ENCODE results near the gene EIF3I. TPM values are rescaled to one million over a fixed set of nuclear protein-coding genes. Genes with fewer than 3 reads are reported as not detected.
A peak's percentile ranks its signal among the peaks of the same experiment; 100 is the strongest.

The EIF3I gene
- total RNA-seq, 2 experiments from 2014 or later: 328 to 335 TPM

DNA sequence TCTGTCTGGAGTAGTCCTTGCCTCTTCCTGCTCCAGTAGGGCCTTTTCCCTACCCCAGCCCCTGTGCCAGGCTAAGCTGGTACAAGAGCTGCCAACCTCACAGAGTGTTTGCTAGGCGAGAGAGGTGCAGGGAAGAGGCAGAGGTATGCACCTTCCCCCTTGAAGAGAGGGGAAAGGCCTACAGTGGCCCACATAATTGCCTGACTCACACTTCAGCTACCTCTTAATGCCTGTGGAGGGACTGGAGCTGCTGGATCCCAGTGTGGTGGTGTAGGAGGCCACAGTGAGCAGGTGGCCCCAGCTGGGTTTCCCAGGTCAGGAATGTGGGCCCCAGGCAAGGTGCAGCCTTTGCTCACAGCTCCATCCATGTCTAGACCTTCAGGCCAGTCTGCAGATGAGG is 25.1 kb upstream of the EIF3I start:
- ATAC-seq (no peak), DNase-seq (no peak)
- Mint-ChIP-seq H3K4me1 (ENCODE audit: low read depth) (peaks cover 74% of the 10 kb centered on the region), H3K27ac (no peak overlapping the region), H3K36me3 (ENCODE audit: low read depth) (peaks cover 49% of the 10 kb centered on the region), H3K4me3 (no peak overlapping the region), H3K9me3 (no peaks in the 10 kb centered on the region), H3K27me3 (no peaks in the 10 kb centered on the region)
- CTCF ChIA-PET: interaction anchor here (1.0 to 2.6 kb wide), 2 partner anchors 19 to 51 kb away, joined by 4 to 12 read pairs; no protein-coding TSS in a partner anchor
- intact Hi-C loops (cut with micrococcal nuclease): no loop called here
- no peak for TF ChIP-seq CTCF (IDR thresholded peaks at IDR 0.05)
- POLR2A ChIA-PET: interaction anchor here (0.6 to 11.9 kb wide), 12 partner anchors 10 to 463 kb away, joined by 3 to 141 read pairs (median 4); partner anchors contain the start of genes IQCC, LCK and TXLNA

- no peak for TF ChIP-seq CTCF (IDR thresholded peaks at IDR 0.05)
- intact Hi-C loops (cut with micrococcal nuclease): no loop called here
- H3K36me3 Mint-ChIP-seq (ENCODE audit: low read depth): peaks cover 42% of the 10 kb centered on the region
These were observed 24.4 kb upstream of the EIF3I start for GRCh38 chr1:32197837-32198236.

GRCh38 chr1:32198237-32199042 is 23.8 kb upstream of the EIF3I start:
- intact Hi-C loops (cut with micrococcal nuclease): no loop called here
- ChIA-PET POLR2A (interaction anchor here (0.8 to 11.9 kb wide), 8 partner anchors 8 to 163 kb away, joined by 3 to 141 read pairs (median 7); partner anchors contain the start of genes IQCC, LCK and TXLNA), CTCF (interaction anchor here (2.6 kb wide), 1 partner anchor 17 kb away, joined by 12 read pairs; no protein-coding TSS in a partner anchor)
- no peak for TF ChIP-seq CTCF (IDR thresholded peaks at IDR 0.05)
- H3K36me3 Mint-ChIP-seq (ENCODE audit: low read depth): peaks cover 36% of the 10 kb centered on the region
- H3K9me3 Mint-ChIP-seq: no peaks in the 10 kb centered on the region
- H3K4me3 Mint-ChIP-seq: no peak overlapping the region
- H3K4me1 Mint-ChIP-seq (ENCODE audit: low read depth): peaks cover 73% of the 10 kb centered on the region
- peak overlapping the region; percentile 44 for H3K27ac Mint-ChIP-seq
- ATAC-seq (no peak), DNase-seq (no peak)
- no peaks in the 10 kb centered on the region for H3K27me3 Mint-ChIP-seq

More at GRCh38 chr1:32197837-32198236, 24.4 kb upstream of the EIF3I start:
- ATAC-seq (no peak), DNase-seq (no peak)
- CTCF ChIA-PET: interaction anchor here (2.6 kb wide), 1 partner anchor 18 kb away, joined by 12 read pairs; no protein-coding TSS in a partner anchor
- H3K4me1 Mint-ChIP-seq (ENCODE audit: low read depth): peaks cover 79% of the 10 kb centered on the region
- no peaks in the 10 kb centered on the region for H3K27me3 Mint-ChIP-seq
- H3K4me3 Mint-ChIP-seq: no peak overlapping the region
- POLR2A ChIA-PET: interaction anchor here (0.6 to 11.9 kb wide), 12 partner anchors 9 to 462 kb away, joined by 3 to 141 read pairs (median 4); partner anchors contain the start of genes IQCC, LCK and TXLNA
- H3K9me3 Mint-ChIP-seq: no peaks in the 10 kb centered on the region
- no peak overlapping the region for H3K27ac Mint-ChIP-seq

- no peak for TF ChIP-seq CTCF (IDR thresholded peaks at IDR 0.05)
- Mint-ChIP-seq H3K4me3 (peak overlapping the region; percentile 18), H3K27ac (peak overlapping the region; percentile 44), H3K9me3 (no peaks in the 10 kb centered on the region), H3K4me1 (ENCODE audit: low read depth) (peaks cover 68% of the 10 kb centered on the region), H3K27me3 (no peaks in the 10 kb centered on the region), H3K36me3 (ENCODE audit: low read depth) (peaks cover 30% of the 10 kb centered on the region)
- DNase-seq: no peak
- ChIA-PET POLR2A (interaction anchor here (1.0 to 11.9 kb wide), 6 partner anchors 7 to 137 kb away, joined by 4 to 141 read pairs (median 16); partner anchors contain the start of genes IQCC, MARCKSL1 and TXLNA), CTCF (interaction anchor here (1.9 kb wide), 1 partner anchor 49 kb away, joined by 7 read pairs; the partner anchor contains the start of gene FAM167B)
- intact Hi-C loops (cut with micrococcal nuclease): no loop called here
- no peak for ATAC-seq
These were observed 23.0 kb upstream of the EIF3I start for GRCh38 chr1:32199043-32199716.

Measured in activated CD8-positive, alpha-beta T cell treated with anti-CD3 and anti-CD28 coated beads for 36 hours (primary cell).